Activated CD8-positive, alpha-beta memory T cell treated with anti-CD3 and anti-CD28 coated beads for 1 hour (primary cell): ENCODE results near the gene GAB2.

ENCODE experiments used
- DNase-seq, 2 donors: peaks; one replicate each; pipeline ENCODE4 v3.0.0-alpha.2; 2020; ENCODE audit warnings: low read depth in 1 of 2; ENCODE audit errors: extremely low read depth in 1 of 2

The GAB2 gene

GRCh38 chr11:78212586-78213371 lies 204.8 kb downstream of the GAB2 start:
- no peak for DNase-seq

- DNase-seq = no peak
Measured at GRCh38 chr11:78211565-78211964, 206.1 kb downstream of the GAB2 start.

- DNase-seq = no peak
Measured at GRCh38 chr11:78210000-78210608, 207.5 kb downstream of the GAB2 start.

- DNase-seq = no peak
Measured at GRCh38 chr11:78209478-78209877, 208.1 kb downstream of the GAB2 start.

GRCh38 chr11:78208257-78209165 lies 209.1 kb downstream of the GAB2 start:
- DNase-seq = no peak

GRCh38 chr11:78207532-78208256 lies 209.9 kb downstream of the GAB2 start:
- no peak for DNase-seq

GRCh38 chr11:78205691-78206090 lies 211.9 kb downstream of the GAB2 start:
- DNase-seq = no peak

GRCh38 chr11:78205256-78205655 lies 212.4 kb downstream of the GAB2 start:
- no peak for DNase-seq

- peak in 1 of 2 donors; percentile 38 for DNase-seq
Measured at GRCh38 chr11:78203184-78203583, 214.4 kb downstream of the GAB2 start.

- DNase-seq = peak in 1 of 2 donors; percentile 48
Measured at GRCh38 chr11:78202733-78203167, 214.9 kb downstream of the GAB2 start.

- no peak for DNase-seq
Measured at GRCh38 chr11:78201096-78201818, 216.4 kb downstream of the GAB2 start.

GRCh38 chr11:78200553-78200952 lies 217.1 kb downstream of the GAB2 start:
- DNase-seq = no peak

GRCh38 chr11:78200061-78200460 lies 217.6 kb downstream of the GAB2 start:
- DNase-seq = no peak

- DNase-seq = no peak
Measured at GRCh38 chr11:78199653-78200015, 218.0 kb downstream of the GAB2 start.

GRCh38 chr11:78199015-78199652 lies 218.5 kb downstream of the GAB2 start:
- DNase-seq = no peak

- DNase-seq = no peak
Measured at GRCh38 chr11:78197816-78198215, 219.8 kb downstream of the GAB2 start.

- no peak for DNase-seq
Measured at GRCh38 chr11:78196661-78197091, 220.9 kb downstream of the GAB2 start.

- no peak for DNase-seq
Measured at GRCh38 chr11:78195917-78196560, 221.6 kb downstream of the GAB2 start.

- DNase-seq = no peak
Measured at GRCh38 chr11:78194490-78194889, 223.1 kb downstream of the GAB2 start.
